Measurements from ENCODE around the gene CD27. TPM values are rescaled to one million over a fixed set of nuclear protein-coding genes. Genes with fewer than 3 reads are reported as not detected.
A peak's percentile ranks its signal among the peaks of the same experiment; 100 is the strongest.
"Not testable (repeated sequence)": the region's sequence is repeated elsewhere in the genome, so short reads cannot be mapped to it uniquely, and the experiment has no call there.

The CD27 gene
- total RNA-seq, 1 donor from 2014 or later = 2.6 TPM

GRCh38 chr12:6488240-6488639 is 43.5 kb downstream of the CD27 start:
- no peak for DNase-seq (ENCODE audit: low spot score)

GRCh38 chr12:6489449-6489848 is 44.7 kb downstream of the CD27 start:
- DNase-seq (ENCODE audit: low spot score) = no peak

GRCh38 chr12:6490673-6491072 is 45.9 kb downstream of the CD27 start:
- not testable (repeated sequence) for DNase-seq (ENCODE audit: low spot score)

GRCh38 chr12:6492838-6493496 is 48.2 kb downstream of the CD27 start, which contains the start of gene MRPL51:
Gene MRPL51 (minus strand): TSS chr12:6493262. CDS start chr12:6493136, 126 bp downstream.
- peak; percentile 97 for DNase-seq (ENCODE audit: low spot score)

- peak; percentile 97 for DNase-seq (ENCODE audit: low spot score)
Observed at GRCh38 chr12:6493497-6494257, 48.9 kb downstream of the CD27 start, which contains the start of gene NCAPD2. Gene NCAPD2 (plus strand): TSS chr12:6494102. CDS start chr12:6495099, 997 bp downstream.

- DNase-seq (ENCODE audit: low spot score) = no peak
Observed at GRCh38 chr12:6494258-6494743, 49.5 kb downstream of the CD27 start.

GRCh38 chr12:6494968-6495367 is 50.2 kb downstream of the CD27 start:
- DNase-seq (ENCODE audit: low spot score) = no peak

- DNase-seq (ENCODE audit: low spot score) = not testable (repeated sequence)
Observed at GRCh38 chr12:6497291-6497690, 52.5 kb downstream of the CD27 start.

GRCh38 chr12:6500466-6500865 is 55.7 kb downstream of the CD27 start:
- DNase-seq (ENCODE audit: low spot score) = no peak

Other genes starting within 250 kb of the CD27 start
- gene CD9, start 244.6 kb upstream of the CD27 start, total RNA-seq = 427 TPM
- gene PLEKHG6, start 134.3 kb upstream of the CD27 start, total RNA-seq = 59.7 TPM
- gene TNFRSF1A, start 102.9 kb upstream of the CD27 start, total RNA-seq = 177 TPM
- gene SCNN1A, start 69.4 kb upstream of the CD27 start, total RNA-seq = 63.8 TPM
- gene LTBR, start 60.8 kb upstream of the CD27 start, total RNA-seq = 167 TPM
- 52.3 TPM for gene TAPBPL, start 7.1 kb downstream of the CD27 start, total RNA-seq
- 16.0 TPM for gene VAMP1, start 25.7 kb downstream of the CD27 start, total RNA-seq
- 150 TPM for gene MRPL51, start 48.3 kb downstream of the CD27 start, total RNA-seq
- 24.0 TPM for gene NCAPD2, start 49.1 kb downstream of the CD27 start, total RNA-seq
- 2,120 TPM for gene GAPDH, start 89.6 kb downstream of the CD27 start, total RNA-seq
- 13.7 TPM for gene IFFO1, start 111.1 kb downstream of the CD27 start, total RNA-seq
- 51.7 TPM for gene NOP2, start 123.3 kb downstream of the CD27 start, total RNA-seq
- gene CHD4, start 162.4 kb downstream of the CD27 start, total RNA-seq = 232 TPM
- 13.6 TPM for gene LPAR5, start 191.0 kb downstream of the CD27 start, total RNA-seq
- gene ACRBP, start 202.5 kb downstream of the CD27 start, total RNA-seq = 2.3 TPM
- gene ING4, start 218.2 kb downstream of the CD27 start, total RNA-seq = 39.3 TPM
- gene ZNF384, start 244.4 kb downstream of the CD27 start, total RNA-seq = 63.4 TPM